Neutrophil (primary cell): ENCODE results near the gene CLEC2D.
"Not testable (repeated sequence)": the region's sequence is repeated elsewhere in the genome, so short reads cannot be mapped to it uniquely, and the experiment has no call there.

ENCODE experiments used
- H3K27ac ChIP-seq: fragments of 200-600 bp; sonication (generic); 2 replicates; pipeline ENCODE4 v1.5.1; 2016; ENCODE audit warnings: mild to moderate bottlenecking, moderate library complexity
- H3K27me3 ChIP-seq: fragments of 200-600 bp; sonication (generic); 2 replicates; pipeline ENCODE4 v1.6.0; 2016; ENCODE audit warnings: mild to moderate bottlenecking
- H3K36me3 ChIP-seq: fragments of 200-600 bp; sonication (generic); 2 replicates; pipeline ENCODE4 v1.5.1; 2017
- H3K4me1 ChIP-seq, 2 experiments: fragments of 200-600 bp in 1 of 2; sonication (generic) in 1 of 2; 1 replicate in 1 of 2; 2 replicates in 1 of 2; pipeline versions ENCODE4 v1.5.1 to v1.6.1; 2013 to 2016; ENCODE audit warnings: low read depth in 1 of 2, low read length in 1 of 2, mild to moderate bottlenecking in 1 of 2, moderate library complexity in 1 of 2; ENCODE audit not compliant: control insufficient read depth in 1 of 2, insufficient read depth in 1 of 2
- H3K4me3 ChIP-seq, 2 experiments: fragments of 200-600 bp in 1 of 2; sonication (generic) in 1 of 2; 1 replicate in 1 of 2; 2 replicates in 1 of 2; pipeline ENCODE4 v1.5.1; 2013 to 2016; ENCODE audit warnings: low read depth in 1 of 2, low read length in 1 of 2, mild to moderate bottlenecking in 1 of 2, moderate library complexity in 1 of 2
- H3K9me3 ChIP-seq: fragments of 200-600 bp; sonication (generic); 2 replicates; pipeline ENCODE4 v1.5.1; 2016
- TF ChIP-seq, protein P1 (sequence below): fragments of 200-600 bp; sonication (generic); IDR thresholded peaks from 2 replicates; pipeline ENCODE4 v1.5.1; 2016; ENCODE audit warnings: antibody characterized with exemption

Gene CLEC2D

DNA sequence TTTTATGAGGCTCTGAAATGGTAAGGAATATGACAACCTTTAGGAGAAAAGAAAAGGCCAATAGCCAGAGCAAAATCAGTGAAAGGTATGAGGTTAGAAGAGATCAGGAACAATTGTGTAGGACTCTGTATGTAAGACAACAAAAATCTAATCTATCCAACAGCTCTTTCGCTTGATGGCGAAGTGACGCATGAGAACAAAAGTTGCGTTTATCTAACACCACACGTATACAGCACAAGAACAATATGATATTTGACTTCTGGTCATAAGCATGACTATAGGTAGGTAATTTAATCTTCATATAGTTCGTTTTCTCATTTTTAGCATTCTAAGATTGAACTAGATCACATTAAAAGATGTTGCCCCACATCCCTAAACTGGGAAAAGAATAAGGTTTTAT, 61.9 kb downstream of the CLEC2D start:
- Histone ChIP-seq H3K36me3 (no peaks in the 10 kb centered on the region), H3K4me3 (no peak overlapping the region), H3K9me3 (no peaks in the 10 kb centered on the region), H3K4me1 (no peaks in the 10 kb centered on the region), H3K27me3 (no peaks in the 10 kb centered on the region), H3K27ac (no peak overlapping the region)
- TF ChIP-seq, protein P1, sequence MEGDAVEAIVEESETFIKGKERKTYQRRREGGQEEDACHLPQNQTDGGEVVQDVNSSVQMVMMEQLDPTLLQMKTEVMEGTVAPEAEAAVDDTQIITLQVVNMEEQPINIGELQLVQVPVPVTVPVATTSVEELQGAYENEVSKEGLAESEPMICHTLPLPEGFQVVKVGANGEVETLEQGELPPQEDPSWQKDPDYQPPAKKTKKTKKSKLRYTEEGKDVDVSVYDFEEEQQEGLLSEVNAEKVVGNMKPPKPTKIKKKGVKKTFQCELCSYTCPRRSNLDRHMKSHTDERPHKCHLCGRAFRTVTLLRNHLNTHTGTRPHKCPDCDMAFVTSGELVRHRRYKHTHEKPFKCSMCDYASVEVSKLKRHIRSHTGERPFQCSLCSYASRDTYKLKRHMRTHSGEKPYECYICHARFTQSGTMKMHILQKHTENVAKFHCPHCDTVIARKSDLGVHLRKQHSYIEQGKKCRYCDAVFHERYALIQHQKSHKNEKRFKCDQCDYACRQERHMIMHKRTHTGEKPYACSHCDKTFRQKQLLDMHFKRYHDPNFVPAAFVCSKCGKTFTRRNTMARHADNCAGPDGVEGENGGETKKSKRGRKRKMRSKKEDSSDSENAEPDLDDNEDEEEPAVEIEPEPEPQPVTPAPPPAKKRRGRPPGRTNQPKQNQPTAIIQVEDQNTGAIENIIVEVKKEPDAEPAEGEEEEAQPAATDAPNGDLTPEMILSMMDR: no peak

DNA sequence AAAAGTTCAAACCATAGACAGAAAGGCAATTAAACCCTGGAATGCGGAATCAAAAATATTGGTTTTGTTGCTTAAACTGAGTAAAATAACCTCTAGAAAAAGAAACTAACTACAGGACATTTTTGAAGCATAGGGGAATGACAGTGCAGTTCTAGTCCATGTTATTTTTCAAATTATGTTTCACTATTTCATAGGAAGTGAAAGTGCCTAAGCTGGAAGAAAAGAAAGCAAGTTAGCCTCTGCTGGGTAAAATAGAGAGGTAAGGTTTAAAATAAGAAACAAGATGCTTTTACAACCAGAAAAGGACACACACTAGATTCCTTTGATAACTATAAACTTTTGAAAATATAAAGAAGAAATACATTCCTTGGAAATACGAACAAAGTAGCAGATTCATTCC, 62.3 kb downstream of the CLEC2D start:
- Histone ChIP-seq H3K36me3 (no peaks in the 10 kb centered on the region), H3K27ac (no peak overlapping the region), H3K4me3 (no peak overlapping the region), H3K27me3 (no peaks in the 10 kb centered on the region), H3K4me1 (peaks cover 2 to 3% of the 10 kb centered on the region in 2 experiments), H3K9me3 (no peaks in the 10 kb centered on the region)
- TF ChIP-seq, protein P1: no peak

DNA sequence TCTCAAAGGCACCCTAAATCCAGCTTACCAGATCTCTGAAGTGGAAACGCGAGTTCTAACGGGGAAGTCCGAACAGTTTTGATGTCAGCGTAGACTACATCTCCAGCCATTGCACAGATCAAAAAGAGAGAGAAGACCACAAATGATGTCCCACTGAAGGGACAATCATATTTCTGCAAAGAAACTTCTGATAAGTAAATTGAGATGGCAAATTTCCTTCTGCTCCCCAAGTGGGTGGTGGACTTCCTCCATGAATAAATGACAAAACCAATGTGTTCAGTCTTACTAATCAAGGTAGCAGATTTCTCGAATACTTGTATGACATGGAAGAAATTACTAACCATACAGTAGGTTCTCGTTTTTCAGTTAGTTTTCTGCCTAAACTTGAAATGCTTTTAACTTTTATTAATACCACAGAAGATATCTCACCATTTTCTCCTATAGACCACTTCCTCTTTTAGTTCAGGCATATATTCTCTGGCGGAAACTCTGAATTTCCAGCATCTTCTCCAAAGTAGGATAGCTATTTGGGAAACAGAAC, 63.5 kb downstream of the CLEC2D start, which contains the start of gene CLECL1:
Gene CLECL1, minus strand, starts transcription at position 177 of the 541 bp plus-strand sequence.
- TF ChIP-seq, protein P1: no peak
- H3K36me3 ChIP-seq: no peaks in the 10 kb centered on the region
- no peak within 1 kb of the TSS for H3K27ac ChIP-seq
- peaks cover 13 to 14% of the 10 kb centered on the region in 2 experiments for H3K4me1 ChIP-seq
- no peaks in the 10 kb centered on the region for H3K27me3 ChIP-seq
- no peak within 1 kb of the TSS for H3K4me3 ChIP-seq
- no peaks in the 10 kb centered on the region for H3K9me3 ChIP-seq

DNA sequence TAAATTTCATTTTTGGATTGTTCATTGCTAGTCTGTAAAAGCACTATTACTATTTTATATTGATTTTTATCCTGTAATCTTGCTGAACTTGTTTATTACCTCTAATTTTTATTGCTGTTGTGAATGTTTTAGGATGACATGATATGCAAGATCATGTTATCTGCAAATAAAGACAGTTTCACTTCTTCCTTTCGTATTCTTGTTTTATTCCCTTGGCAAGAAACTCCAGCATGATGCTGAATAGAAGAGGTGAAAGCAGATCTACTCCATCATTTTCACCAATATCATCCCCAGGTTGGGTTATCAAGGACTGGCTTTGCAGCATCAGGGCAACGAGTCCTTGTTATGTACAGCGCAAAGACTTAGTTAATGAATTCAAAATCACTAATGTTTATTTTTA, 66.1 kb downstream of the CLEC2D start:
- Histone ChIP-seq H3K4me3 (no peak overlapping the region), H3K27me3 (no peaks in the 10 kb centered on the region), H3K36me3 (no peaks in the 10 kb centered on the region), H3K9me3 (no peaks in the 10 kb centered on the region), H3K27ac (no peak overlapping the region), H3K4me1 (peaks cover 13 to 14% of the 10 kb centered on the region in 2 experiments)
- TF ChIP-seq, protein P1: no peak

DNA sequence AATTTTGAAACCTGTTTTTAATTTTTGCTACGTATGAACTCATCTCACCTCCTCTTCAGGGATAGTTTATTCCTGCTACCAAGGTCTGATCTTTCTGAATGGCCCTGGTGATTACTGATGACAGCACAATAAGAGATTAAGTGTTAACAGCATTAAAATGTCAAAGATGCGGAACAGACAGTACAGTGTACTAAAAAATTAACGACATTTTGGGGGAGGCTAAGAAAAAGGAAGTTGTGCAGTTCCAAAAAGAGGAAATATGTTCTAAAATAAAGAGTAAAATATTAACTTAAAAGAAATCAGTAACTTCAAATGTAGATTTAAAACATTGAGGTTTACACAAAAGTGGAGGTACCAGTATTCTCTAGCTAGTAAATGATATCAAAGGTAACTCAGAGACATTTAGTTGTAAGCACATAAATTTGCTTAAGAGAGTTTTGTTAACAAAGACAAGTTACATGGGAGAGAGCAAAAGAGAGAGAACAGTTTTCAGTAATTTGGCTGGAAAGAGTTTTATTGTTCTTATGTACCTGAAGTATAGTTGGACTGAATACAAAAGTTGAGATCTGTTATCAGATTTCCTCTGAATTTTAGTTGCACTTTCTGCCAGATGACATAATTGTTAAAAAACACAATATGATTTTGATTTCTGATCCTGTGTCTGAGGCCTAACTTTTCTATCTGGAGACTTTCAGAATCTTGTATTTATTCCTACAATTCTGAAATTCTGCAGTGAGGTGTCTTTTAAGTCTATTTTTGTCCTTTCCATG, 67.6 kb downstream of the CLEC2D start:
- Histone ChIP-seq H3K36me3 (no peaks in the 10 kb centered on the region), H3K4me3 (no peak overlapping the region), H3K27ac (peak overlapping the region; percentile 75), H3K9me3 (no peaks in the 10 kb centered on the region), H3K27me3 (no peaks in the 10 kb centered on the region), H3K4me1 (peaks cover 13 to 14% of the 10 kb centered on the region in 2 experiments)
- TF ChIP-seq, protein P1: no peak

DNA sequence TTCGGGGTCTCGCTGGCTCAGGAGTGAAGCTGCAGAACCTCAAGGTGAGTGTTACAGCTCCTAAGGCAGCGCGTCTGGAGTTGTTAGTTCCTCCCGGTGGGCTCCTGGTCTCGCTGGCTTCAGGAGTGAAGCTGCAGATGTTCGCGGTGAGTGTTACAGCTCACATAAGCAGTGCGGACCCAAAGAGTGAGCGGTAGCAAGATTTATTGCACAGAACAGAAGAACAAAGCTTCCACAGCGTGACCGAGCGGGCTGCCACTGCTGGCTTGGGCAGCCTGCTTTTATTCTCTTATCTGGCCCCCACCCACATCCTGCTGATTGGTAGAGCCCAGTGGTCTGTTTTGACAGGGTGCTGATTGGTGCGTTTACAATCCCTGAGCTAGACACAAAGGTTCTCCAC, 69.4 kb downstream of the CLEC2D start:
- not testable (repeated sequence) for H3K27ac ChIP-seq, H3K36me3 ChIP-seq
- H3K4me1 ChIP-seq: peaks cover 13 to 14% of the 10 kb centered on the region in 2 experiments

DNA sequence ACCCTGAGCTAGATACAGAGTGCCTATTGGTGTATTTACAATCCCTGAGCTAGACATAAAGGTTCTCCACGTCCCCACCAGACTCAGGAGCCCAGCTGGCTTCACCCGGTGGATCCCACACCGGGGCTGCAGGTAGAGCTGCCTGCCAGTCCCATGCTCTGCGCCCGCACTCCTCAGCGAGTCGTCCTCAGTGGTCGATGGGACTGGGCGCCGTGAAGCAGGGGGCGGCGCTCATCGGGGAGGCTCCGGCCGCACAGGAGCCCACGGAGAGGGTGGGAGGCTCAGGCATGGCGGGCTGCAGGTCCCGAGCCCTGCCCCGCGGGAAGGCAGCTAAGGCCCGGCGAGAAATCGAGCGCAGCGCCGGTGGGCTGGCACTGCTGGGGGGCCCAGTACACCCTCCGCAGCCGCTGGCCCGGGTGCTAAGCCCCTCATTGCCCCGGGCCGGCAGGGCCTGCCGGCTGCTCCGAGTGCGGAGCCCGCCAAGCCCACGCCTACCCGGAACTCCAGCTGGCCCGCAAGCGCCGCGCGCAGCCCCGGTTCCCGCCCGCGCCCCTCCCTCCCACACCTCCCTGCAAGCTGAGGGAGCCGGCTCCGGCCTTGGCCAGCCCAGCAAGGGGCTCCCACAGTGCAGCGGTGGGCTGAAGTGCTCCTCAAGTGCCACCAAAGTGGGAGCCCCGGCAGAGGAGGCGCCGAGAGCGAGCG, 70.0 kb downstream of the CLEC2D start:
- peaks cover 13 to 14% of the 10 kb centered on the region in 2 experiments for H3K4me1 ChIP-seq
- not testable (repeated sequence) for H3K27ac ChIP-seq, H3K36me3 ChIP-seq, H3K9me3 ChIP-seq, H3K27me3 ChIP-seq
- H3K4me3 ChIP-seq: peak overlapping the region in 1 of 2 experiments; percentile 17

More for the DNA sequence above, 69.4 kb downstream of the CLEC2D start:
- H3K4me3 ChIP-seq, H3K9me3 ChIP-seq, H3K27me3 ChIP-seq: not testable (repeated sequence)
